ENCODE measurements around the gene MEIKIN.

DNA sequence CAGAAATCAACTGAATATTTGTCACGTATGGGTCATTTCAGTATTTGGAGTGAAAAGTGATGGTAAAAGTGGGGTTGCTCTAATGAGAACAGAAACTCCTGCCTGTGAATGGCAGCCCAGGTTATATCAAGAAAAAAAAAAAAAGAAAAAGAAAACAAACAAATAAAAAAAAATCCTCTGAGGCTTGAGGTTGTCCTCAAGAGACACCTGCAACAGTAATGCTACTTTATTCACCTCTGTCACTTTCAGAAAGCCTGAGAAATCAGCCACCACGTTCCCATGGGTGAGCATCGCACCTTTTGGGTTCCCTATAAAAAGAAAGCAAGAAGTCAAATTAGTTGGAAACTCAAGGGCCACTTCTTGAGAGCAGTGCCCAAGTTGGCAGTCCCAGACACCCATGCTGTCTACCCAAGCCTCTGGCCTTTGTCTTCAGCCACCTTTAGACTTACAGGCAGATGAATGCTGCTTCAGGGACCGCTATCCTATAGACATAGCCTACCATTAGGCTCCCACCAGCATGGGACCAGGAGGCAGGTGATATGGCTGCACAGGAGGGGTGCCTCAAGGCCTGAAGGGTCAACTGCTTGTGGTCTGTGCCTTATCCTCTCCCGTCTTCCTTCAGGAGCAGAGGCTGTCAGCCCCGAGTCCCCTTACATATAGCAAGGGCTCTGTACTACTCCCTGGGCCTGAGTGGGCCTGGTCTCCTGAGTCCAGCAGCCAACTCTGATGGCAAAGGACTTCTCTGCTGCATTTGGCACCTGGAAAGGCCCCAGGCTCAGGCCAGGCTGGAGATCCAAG lies 31.1 kb upstream of the MEIKIN start:
- TF ChIP-seq, protein P1, sequence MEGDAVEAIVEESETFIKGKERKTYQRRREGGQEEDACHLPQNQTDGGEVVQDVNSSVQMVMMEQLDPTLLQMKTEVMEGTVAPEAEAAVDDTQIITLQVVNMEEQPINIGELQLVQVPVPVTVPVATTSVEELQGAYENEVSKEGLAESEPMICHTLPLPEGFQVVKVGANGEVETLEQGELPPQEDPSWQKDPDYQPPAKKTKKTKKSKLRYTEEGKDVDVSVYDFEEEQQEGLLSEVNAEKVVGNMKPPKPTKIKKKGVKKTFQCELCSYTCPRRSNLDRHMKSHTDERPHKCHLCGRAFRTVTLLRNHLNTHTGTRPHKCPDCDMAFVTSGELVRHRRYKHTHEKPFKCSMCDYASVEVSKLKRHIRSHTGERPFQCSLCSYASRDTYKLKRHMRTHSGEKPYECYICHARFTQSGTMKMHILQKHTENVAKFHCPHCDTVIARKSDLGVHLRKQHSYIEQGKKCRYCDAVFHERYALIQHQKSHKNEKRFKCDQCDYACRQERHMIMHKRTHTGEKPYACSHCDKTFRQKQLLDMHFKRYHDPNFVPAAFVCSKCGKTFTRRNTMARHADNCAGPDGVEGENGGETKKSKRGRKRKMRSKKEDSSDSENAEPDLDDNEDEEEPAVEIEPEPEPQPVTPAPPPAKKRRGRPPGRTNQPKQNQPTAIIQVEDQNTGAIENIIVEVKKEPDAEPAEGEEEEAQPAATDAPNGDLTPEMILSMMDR (IDR thresholded peaks at IDR 0.05) = no peak
- no peak for TF ChIP-seq POLR2A (IDR thresholded peaks at IDR 0.05)
